ENCODE results near the gene HMBS. TPM values are rescaled to one million over a fixed set of nuclear protein-coding genes. Genes with fewer than 3 reads are reported as not detected.

The HMBS gene
- total RNA-seq, 1 experiment from 2014 or later, result 94.9 TPM

DNA sequence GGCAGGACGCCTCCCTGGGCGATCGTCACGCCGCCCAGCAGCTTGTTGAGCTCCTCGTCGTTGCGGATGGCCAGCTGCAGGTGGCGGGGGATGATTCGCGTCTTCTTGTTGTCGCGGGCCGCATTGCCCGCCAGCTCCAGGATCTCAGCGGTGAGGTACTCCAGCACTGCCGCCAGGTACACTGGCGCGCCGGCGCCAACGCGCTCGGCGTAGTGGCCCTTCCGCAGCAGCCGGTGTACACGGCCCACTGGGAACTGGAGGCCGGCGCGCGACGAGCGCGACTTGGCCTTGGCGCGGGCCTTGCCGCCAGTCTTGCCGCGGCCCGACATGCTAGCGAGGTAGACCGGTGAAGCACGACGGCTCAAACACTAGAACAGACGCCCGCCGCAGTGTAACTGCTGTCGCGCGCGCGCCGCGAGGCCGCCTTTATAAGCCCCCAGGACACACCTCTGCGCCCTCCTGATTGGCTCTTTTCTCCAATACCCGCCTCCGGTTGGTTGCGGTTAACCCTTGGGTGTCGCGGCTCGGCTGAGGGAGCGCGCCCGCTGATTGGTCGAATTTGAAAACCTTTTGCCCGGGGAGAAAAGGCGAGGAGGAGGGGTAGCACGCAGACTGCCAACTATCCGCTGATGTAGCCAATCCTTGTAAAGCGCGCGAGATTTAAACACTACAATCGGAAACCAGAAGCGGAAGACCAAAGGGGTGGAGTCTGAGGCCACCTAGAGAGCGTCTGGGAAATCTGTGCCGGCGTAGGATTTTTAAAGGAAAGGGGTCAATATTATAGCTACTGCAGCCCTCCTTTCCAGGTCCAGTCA, 10.6 kb downstream of the HMBS start:
- Mint-ChIP-seq H3K27ac (ENCODE audit: unreplicated experiment) (peak overlapping the region; percentile 98), H3K4me1 (ENCODE audit: low read depth, unreplicated experiment) (peaks cover 19% of the 10 kb centered on the region), H3K4me3 (ENCODE audit: unreplicated experiment) (peak overlapping the region; percentile 92), H3K9me3 (ENCODE audit: unreplicated experiment) (no peaks in the 10 kb centered on the region), H3K27me3 (ENCODE audit: insufficient read depth, unreplicated experiment) (no peaks in the 10 kb centered on the region), H3K36me3 (ENCODE audit: insufficient read depth, unreplicated experiment) (peaks cover 87% of the 10 kb centered on the region)
- TF ChIP-seq, protein P1, sequence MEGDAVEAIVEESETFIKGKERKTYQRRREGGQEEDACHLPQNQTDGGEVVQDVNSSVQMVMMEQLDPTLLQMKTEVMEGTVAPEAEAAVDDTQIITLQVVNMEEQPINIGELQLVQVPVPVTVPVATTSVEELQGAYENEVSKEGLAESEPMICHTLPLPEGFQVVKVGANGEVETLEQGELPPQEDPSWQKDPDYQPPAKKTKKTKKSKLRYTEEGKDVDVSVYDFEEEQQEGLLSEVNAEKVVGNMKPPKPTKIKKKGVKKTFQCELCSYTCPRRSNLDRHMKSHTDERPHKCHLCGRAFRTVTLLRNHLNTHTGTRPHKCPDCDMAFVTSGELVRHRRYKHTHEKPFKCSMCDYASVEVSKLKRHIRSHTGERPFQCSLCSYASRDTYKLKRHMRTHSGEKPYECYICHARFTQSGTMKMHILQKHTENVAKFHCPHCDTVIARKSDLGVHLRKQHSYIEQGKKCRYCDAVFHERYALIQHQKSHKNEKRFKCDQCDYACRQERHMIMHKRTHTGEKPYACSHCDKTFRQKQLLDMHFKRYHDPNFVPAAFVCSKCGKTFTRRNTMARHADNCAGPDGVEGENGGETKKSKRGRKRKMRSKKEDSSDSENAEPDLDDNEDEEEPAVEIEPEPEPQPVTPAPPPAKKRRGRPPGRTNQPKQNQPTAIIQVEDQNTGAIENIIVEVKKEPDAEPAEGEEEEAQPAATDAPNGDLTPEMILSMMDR (IDR thresholded peaks at IDR 0.05; ENCODE audit: insufficient read depth in 1 of 2, low read depth in 1 of 2, low read length in 1 of 2, severe bottlenecking in 1 of 2, unreplicated experiment in 1 of 2), result peak; percentile 14 to 32
- BruUV-seq (replicated peaks), result TSS peak; percentile 62
- peaks cover 9% of the 10 kb centered on the region for H3K36me3 ChIP-seq (ENCODE audit: control insufficient read depth, insufficient read depth, low read length)
- H3K9me3 ChIP-seq, result no peaks in the 10 kb centered on the region
- ChIA-PET POLR2A (interaction anchor here (0.6 to 2.9 kb wide), 15 partner anchors 10 to 189 kb away, joined by 3 to 47 read pairs (median 4); partner anchors contain the start of genes C2CD2L, CBL, HINFP and HMBS), CTCF (interaction anchor here (0.7 to 2.2 kb wide), 10 partner anchors 10 to 212 kb away, joined by 3 to 10 read pairs (median 3); partner anchors contain the start of genes C2CD2L, HINFP, HMBS and VPS11)
- peaks cover 18% of the 10 kb centered on the region for H3K4me1 ChIP-seq
- peak; percentile 100 for DNase-seq
- intact Hi-C loops (cut with micrococcal nuclease; ENCODE audit: unreplicated experiment), result loop anchor here (1.0 to 2.0 kb wide), 7 partner anchors 10 to 184 kb away; partner anchors contain the start of genes HINFP, HYOU1, RPS25 and TRAPPC4
- H3K4me3 ChIP-seq (ENCODE audit: low read depth, low read length), result peak overlapping the region; percentile 95
- H3K27me3 ChIP-seq (replicated peaks; ENCODE audit: control insufficient read depth, insufficient read depth, low read length), result no peaks in the 10 kb centered on the region

DNA sequence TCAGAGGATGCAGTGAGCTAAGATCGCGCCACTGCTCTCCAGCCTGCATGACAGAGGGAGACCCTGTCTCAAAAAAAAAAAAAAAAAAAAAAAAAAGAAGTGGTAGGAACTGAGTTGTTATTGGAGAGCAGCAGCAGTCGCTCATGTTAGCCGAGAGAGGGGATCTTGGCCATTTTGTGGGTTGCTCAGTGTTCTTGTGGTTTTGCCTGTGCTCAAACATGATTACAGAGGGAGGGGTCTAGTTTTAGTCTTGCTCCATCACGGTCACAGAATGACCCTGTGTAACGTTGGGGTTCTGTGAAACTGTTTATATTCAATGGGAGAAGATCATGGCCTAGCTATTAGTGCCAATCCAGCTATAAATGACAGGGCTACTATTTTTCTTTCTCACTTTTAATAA, 15.0 kb downstream of the HMBS start:
- TF ChIP-seq, protein P1 (IDR thresholded peaks at IDR 0.05; ENCODE audit: insufficient read depth in 1 of 2, low read depth in 1 of 2, low read length in 1 of 2, severe bottlenecking in 1 of 2, unreplicated experiment in 1 of 2), result no peak
- Histone ChIP-seq H3K4me1 (peaks cover 19% of the 10 kb centered on the region), H3K36me3 (ENCODE audit: control insufficient read depth, insufficient read depth, low read length) (peaks cover 3% of the 10 kb centered on the region; the same call in 1 of the 2 replicates), H3K27me3 (replicated peaks; ENCODE audit: control insufficient read depth, insufficient read depth, low read length) (no peaks in the 10 kb centered on the region), H3K9me3 (no peaks in the 10 kb centered on the region), H3K4me3 (ENCODE audit: low read depth, low read length) (no peak overlapping the region)
- Mint-ChIP-seq H3K9me3 (ENCODE audit: unreplicated experiment) (no peaks in the 10 kb centered on the region), H3K36me3 (ENCODE audit: insufficient read depth, unreplicated experiment) (peaks cover 72% of the 10 kb centered on the region), H3K27me3 (ENCODE audit: insufficient read depth, unreplicated experiment) (no peaks in the 10 kb centered on the region), H3K4me1 (ENCODE audit: low read depth, unreplicated experiment) (peaks cover 28% of the 10 kb centered on the region), H3K4me3 (ENCODE audit: unreplicated experiment) (peak overlapping the region; percentile 85), H3K27ac (ENCODE audit: unreplicated experiment) (peak overlapping the region; percentile 98)
- POLR2A ChIA-PET, result no interaction called here
- no peak for DNase-seq
- CTCF ChIA-PET, result interaction anchor here (0.9 kb wide), 1 partner anchor 111 kb away, joined by 3 read pairs; no protein-coding TSS in a partner anchor
- intact Hi-C loops (cut with micrococcal nuclease; ENCODE audit: unreplicated experiment), result loop anchor here (1.0 kb wide), 1 partner anchor 32 kb away; the partner anchor contains the start of gene VPS11
- no TSS peak for BruUV-seq (replicated peaks)

DNA sequence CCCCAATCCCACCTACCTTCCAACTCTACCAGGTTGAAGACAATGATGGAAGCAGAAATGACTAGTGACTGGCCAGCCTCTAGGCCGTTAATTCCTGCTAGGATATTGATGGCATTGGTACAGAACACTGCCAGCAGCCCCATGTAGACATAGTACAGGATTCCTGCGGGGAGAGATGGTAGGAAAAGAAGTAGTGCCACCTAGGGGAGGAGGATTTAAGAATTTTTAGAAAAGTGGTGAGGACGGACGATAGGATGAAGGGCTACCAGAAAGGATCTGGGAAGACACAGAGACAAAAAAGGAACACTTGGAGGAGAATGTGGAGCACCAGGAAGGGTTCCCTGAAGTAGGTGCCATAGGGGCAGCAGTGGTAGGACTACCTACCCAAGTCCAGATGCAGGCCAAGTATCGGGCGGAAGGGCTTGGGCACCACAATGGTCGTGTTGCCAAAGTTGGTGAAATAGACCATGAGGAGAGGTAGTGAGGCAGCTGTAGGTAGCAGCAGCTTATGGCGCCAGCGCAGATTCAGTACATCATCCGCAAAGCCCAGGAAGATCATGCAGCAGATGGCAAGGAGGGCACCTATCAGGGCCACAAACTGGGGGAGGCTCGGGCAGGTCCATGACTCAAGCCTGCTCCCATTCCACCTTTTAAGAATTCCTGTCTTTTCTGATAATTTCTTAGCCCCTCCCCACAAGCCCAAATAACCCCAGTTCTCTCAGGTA, 15.7 kb downstream of the HMBS start:
- Histone ChIP-seq H3K36me3 (ENCODE audit: control insufficient read depth, insufficient read depth, low read length) (peaks cover 3% of the 10 kb centered on the region; the same call in 1 of the 2 replicates), H3K4me1 (peaks cover 19% of the 10 kb centered on the region), H3K4me3 (ENCODE audit: low read depth, low read length) (peak overlapping the region; percentile 43), H3K27me3 (replicated peaks; ENCODE audit: control insufficient read depth, insufficient read depth, low read length) (no peaks in the 10 kb centered on the region), H3K9me3 (no peaks in the 10 kb centered on the region)
- H3K4me1 Mint-ChIP-seq (ENCODE audit: low read depth, unreplicated experiment), result peaks cover 28% of the 10 kb centered on the region
- peak overlapping the region; percentile 85 for H3K4me3 Mint-ChIP-seq (ENCODE audit: unreplicated experiment)
- ChIA-PET CTCF (no interaction called here), POLR2A (no interaction called here)
- no peaks in the 10 kb centered on the region for H3K27me3 Mint-ChIP-seq (ENCODE audit: insufficient read depth, unreplicated experiment)
- intact Hi-C loops (cut with micrococcal nuclease; ENCODE audit: unreplicated experiment), result loop anchor here (1.0 kb wide), 1 partner anchor 33 kb away; the partner anchor contains the start of gene VPS11
- no TSS peak for BruUV-seq (replicated peaks)
- no peaks in the 10 kb centered on the region for H3K9me3 Mint-ChIP-seq (ENCODE audit: unreplicated experiment)
- H3K36me3 Mint-ChIP-seq (ENCODE audit: insufficient read depth, unreplicated experiment), result peaks cover 65% of the 10 kb centered on the region
- peak in 1 of 2 experiments; percentile 66 for DNase-seq
- H3K27ac Mint-ChIP-seq (ENCODE audit: unreplicated experiment), result peak overlapping the region; percentile 98
- TF ChIP-seq, protein P1 (IDR thresholded peaks at IDR 0.05; ENCODE audit: insufficient read depth in 1 of 2, low read depth in 1 of 2, low read length in 1 of 2, severe bottlenecking in 1 of 2, unreplicated experiment in 1 of 2), result peak; percentile 30 to 62
